Astrocyte (in vitro differentiated cells and primary cell): ENCODE measurements around the gene TMEM92. TPM values are rescaled to one million over a fixed set of nuclear protein-coding genes. Genes with fewer than 3 reads are reported as not detected.
"Not testable (repeated sequence)": the region's sequence is repeated elsewhere in the genome, so short reads cannot be mapped to it uniquely, and the experiment has no call there.

Experiments
- DNase-seq: peaks from one replicate; pipeline ENCODE4 v3.0.0-alpha.2; 2010; ENCODE audit warnings: low read depth
- FAIRE-seq: peaks from 2 replicates; lab custom pipeline; 2011; peaks lifted over from hg19 to GRCh38; lab: Jason Lieb, UNC
- H2AFZ ChIP-seq: 2 replicates; pipeline ENCODE4 v1.6.0; 2012; ENCODE audit warnings: low read depth, low read length, inconsistent platforms
- H3K27ac ChIP-seq: 2 replicates; pipeline ENCODE4 v1.5.1; 2011; ENCODE audit warnings: low read depth, low read length, inconsistent platforms
- H3K27me3 ChIP-seq: 2 replicates; pipeline ENCODE4 v1.6.0; 2011; ENCODE audit warnings: low read length, inconsistent platforms; ENCODE audit not compliant: insufficient read depth
- H3K36me3 ChIP-seq: 2 replicates; pipeline ENCODE4 v1.5.1; 2011; ENCODE audit warnings: low read length, inconsistent platforms; ENCODE audit not compliant: insufficient read depth
- H3K4me1 ChIP-seq: 2 replicates; pipeline ENCODE4 v1.5.1; 2011; ENCODE audit warnings: low read length, inconsistent platforms; ENCODE audit not compliant: insufficient read depth
- H3K4me2 ChIP-seq: 2 replicates; pipeline ENCODE4 v1.6.0; 2012; ENCODE audit warnings: low read length, inconsistent platforms
- H3K4me3 ChIP-seq: 2 replicates; pipeline ENCODE4 v1.5.1; 2011; ENCODE audit warnings: low read depth, mild to moderate bottlenecking, low read length, inconsistent platforms; ENCODE audit not compliant: insufficient read depth
- H3K79me2 ChIP-seq: 2 replicates; pipeline ENCODE4 v1.6.0; 2012; ENCODE audit warnings: mild to moderate bottlenecking, low read length, inconsistent platforms; ENCODE audit not compliant: insufficient read depth
- H3K9ac ChIP-seq: 2 replicates; pipeline ENCODE4 v1.6.0; 2012; ENCODE audit warnings: mild to moderate bottlenecking, low read length, inconsistent platforms
- H3K9me3 ChIP-seq: 2 replicates; pipeline ENCODE4 v1.5.1; 2012; ENCODE audit warnings: low read depth, mild to moderate bottlenecking, low read length, inconsistent platforms; ENCODE audit not compliant: insufficient read depth
- H4K20me1 ChIP-seq: 2 replicates; pipeline ENCODE4 v1.6.0; 2012; ENCODE audit warnings: low read length, inconsistent platforms; ENCODE audit not compliant: insufficient read depth
- H3K27ac Mint-ChIP-seq: one replicate; pipeline ENCODE4 v1.8.0; 2021; ENCODE audit warnings: mild to moderate bottlenecking, mixed read lengths; ENCODE audit not compliant: unreplicated experiment
- H3K27me3 Mint-ChIP-seq: one replicate; pipeline ENCODE4 v1.8.0; 2021; ENCODE audit warnings: low read depth, mixed read lengths; ENCODE audit not compliant: unreplicated experiment
- H3K36me3 Mint-ChIP-seq: one replicate; pipeline ENCODE4 v1.8.0; 2021; ENCODE audit warnings: low read depth, mixed read lengths; ENCODE audit not compliant: unreplicated experiment
- H3K4me1 Mint-ChIP-seq: one replicate; pipeline ENCODE4 v1.8.0; 2021; ENCODE audit warnings: low read depth, mixed read lengths; ENCODE audit not compliant: unreplicated experiment
- H3K4me3 Mint-ChIP-seq: one replicate; pipeline ENCODE4 v1.8.0; 2021; ENCODE audit warnings: mild to moderate bottlenecking, moderate library complexity, mixed read lengths; ENCODE audit not compliant: unreplicated experiment
- H3K9me3 Mint-ChIP-seq: one replicate; pipeline ENCODE4 v1.8.0; 2021; ENCODE audit warnings: mild to moderate bottlenecking, mixed read lengths; ENCODE audit not compliant: unreplicated experiment
- EZH2 ChIP-seq: IDR thresholded peaks from 2 replicates; pipeline ENCODE4 v1.6.1; 2012; ENCODE audit warnings: mild to moderate bottlenecking, low read length, inconsistent platforms; ENCODE audit not compliant: insufficient read depth
- total RNA-seq: library from RNA; stranded (reverse); gene quantifications from 2 replicates; pipeline ENCODE4 v1.2.1, GENCODE V29; 2021
- TF ChIP-seq, protein P1 (sequence below): IDR thresholded peaks from 2 replicates; pipeline ENCODE4 v1.5.1; 2011; ENCODE audit warnings: low read depth, mild to moderate bottlenecking, inconsistent platforms, low read length, moderate library complexity; ENCODE audit not compliant: insufficient read depth

Gene TMEM92
- total RNA-seq, 1 donor from 2014 or later: 18.3 TPM

DNA sequence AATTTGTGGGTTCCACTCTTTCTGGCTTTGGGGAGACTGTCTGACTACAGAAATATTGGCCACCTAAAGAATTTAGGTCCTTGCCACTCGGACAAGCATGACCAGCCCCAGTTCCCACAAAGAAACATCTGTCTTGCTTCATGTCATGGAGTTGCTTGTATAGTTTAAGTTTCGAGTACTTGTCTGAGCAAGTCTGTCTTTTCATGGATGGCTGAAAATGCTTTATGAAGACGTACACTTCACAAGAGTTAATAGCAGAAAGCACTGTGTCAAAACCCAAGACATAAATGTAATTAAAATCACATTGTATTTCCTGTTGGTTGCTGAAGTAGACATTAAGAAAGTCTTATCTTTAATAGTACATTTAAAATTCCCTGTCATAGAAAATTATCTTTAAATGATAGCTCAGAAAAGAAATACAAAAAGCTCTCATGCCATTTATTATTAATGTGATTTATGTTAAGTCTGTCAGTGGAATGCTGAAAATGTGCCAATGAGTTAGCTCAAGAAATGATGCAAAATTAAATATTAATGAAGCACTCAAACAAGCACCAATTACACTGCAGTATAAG, 41.8 kb downstream of the TMEM92 start:
- no peak for FAIRE-seq
- H3K79me2 ChIP-seq: no peaks in the 10 kb centered on the region
- no peak overlapping the region for H3K4me3 Mint-ChIP-seq

DNA sequence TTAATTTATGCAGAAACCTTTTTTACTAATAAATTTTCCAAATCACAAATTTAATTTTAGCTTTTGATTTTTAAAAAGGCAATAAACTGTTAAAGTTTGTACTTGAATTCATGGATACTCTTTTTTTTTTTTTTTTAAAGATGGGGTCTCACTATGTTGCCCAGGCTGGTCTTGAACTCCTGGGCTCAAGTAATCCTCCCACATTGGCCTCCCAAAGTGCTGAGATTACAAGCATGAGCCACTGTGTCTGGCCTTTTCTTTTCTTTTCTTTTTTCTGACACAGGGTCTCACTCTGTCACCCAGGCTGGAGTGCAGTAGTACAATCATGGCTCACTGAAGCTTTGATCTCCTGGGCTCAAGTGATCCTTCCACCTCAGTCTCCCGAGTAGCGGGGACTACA, 42.4 kb downstream of the TMEM92 start:
- not testable (repeated sequence) for H3K4me1 Mint-ChIP-seq, H3K27ac Mint-ChIP-seq, H3K9me3 ChIP-seq, H3K9ac ChIP-seq, H3K27ac ChIP-seq, H3K4me3 Mint-ChIP-seq, H4K20me1 ChIP-seq, H3K36me3 Mint-ChIP-seq, H3K9me3 Mint-ChIP-seq, H3K4me1 ChIP-seq, H3K4me2 ChIP-seq, H2AFZ ChIP-seq, H3K27me3 Mint-ChIP-seq, DNase-seq, H3K79me2 ChIP-seq, FAIRE-seq, H3K4me3 ChIP-seq, H3K36me3 ChIP-seq
- peaks cover 29% of the 10 kb centered on the region for H3K27me3 ChIP-seq

More for the DNA sequence above, 41.8 kb downstream of the TMEM92 start:
- no peak overlapping the region for H2AFZ ChIP-seq
- no peaks in the 10 kb centered on the region for H3K36me3 ChIP-seq
- H3K9me3 ChIP-seq: no peaks in the 10 kb centered on the region
- Mint-ChIP-seq H3K27ac (no peak overlapping the region), H3K36me3 (no peaks in the 10 kb centered on the region), H3K27me3 (peaks cover 15% of the 10 kb centered on the region), H3K9me3 (peaks cover 5% of the 10 kb centered on the region), H3K4me1 (no peaks in the 10 kb centered on the region)
- H3K27me3 ChIP-seq: peaks cover 32% of the 10 kb centered on the region
- no peak for TF ChIP-seq EZH2
- DNase-seq: no peak
- no peak overlapping the region for H3K4me3 ChIP-seq
- no peaks in the 10 kb centered on the region for H3K4me1 ChIP-seq
- H3K4me2 ChIP-seq: no peak overlapping the region
- no peaks in the 10 kb centered on the region for H4K20me1 ChIP-seq
- no peak overlapping the region for H3K27ac ChIP-seq
- no peak overlapping the region for H3K9ac ChIP-seq

DNA sequence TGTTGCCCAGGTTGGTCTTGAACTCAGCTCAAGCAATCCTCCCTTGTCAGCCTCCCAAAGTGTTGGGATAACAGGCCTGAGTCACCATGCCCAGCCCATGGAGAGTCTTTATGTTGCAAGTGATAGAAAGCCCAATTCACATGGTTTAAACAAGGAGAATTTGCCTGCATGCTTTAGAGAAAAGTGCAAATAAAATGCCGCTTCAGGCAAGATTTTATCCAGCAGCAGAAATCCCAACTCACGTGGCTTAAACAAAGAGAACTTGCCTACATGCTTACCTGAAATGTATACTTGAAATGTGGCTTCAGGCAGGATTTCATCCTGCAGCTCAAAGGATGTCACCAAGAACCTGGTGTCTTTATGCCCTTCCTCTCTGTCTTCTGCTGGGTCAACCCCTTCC, 42.9 kb downstream of the TMEM92 start:
- Mint-ChIP-seq H3K27me3 (peaks cover 8% of the 10 kb centered on the region), H3K36me3 (no peaks in the 10 kb centered on the region), H3K4me3 (no peak overlapping the region), H3K4me1 (no peaks in the 10 kb centered on the region), H3K27ac (no peak overlapping the region), H3K9me3 (peaks cover 5% of the 10 kb centered on the region)
- H3K4me1 ChIP-seq: no peaks in the 10 kb centered on the region
- H3K9me3 ChIP-seq: no peaks in the 10 kb centered on the region
- DNase-seq: no peak
- H3K27ac ChIP-seq: no peak overlapping the region
- H3K9ac ChIP-seq: no peak overlapping the region
- no peak overlapping the region for H3K4me3 ChIP-seq
- H3K4me2 ChIP-seq: no peak overlapping the region
- no peak overlapping the region for H2AFZ ChIP-seq
- H3K27me3 ChIP-seq: peaks cover 27% of the 10 kb centered on the region
- H3K79me2 ChIP-seq: no peaks in the 10 kb centered on the region
- TF ChIP-seq, protein P1, sequence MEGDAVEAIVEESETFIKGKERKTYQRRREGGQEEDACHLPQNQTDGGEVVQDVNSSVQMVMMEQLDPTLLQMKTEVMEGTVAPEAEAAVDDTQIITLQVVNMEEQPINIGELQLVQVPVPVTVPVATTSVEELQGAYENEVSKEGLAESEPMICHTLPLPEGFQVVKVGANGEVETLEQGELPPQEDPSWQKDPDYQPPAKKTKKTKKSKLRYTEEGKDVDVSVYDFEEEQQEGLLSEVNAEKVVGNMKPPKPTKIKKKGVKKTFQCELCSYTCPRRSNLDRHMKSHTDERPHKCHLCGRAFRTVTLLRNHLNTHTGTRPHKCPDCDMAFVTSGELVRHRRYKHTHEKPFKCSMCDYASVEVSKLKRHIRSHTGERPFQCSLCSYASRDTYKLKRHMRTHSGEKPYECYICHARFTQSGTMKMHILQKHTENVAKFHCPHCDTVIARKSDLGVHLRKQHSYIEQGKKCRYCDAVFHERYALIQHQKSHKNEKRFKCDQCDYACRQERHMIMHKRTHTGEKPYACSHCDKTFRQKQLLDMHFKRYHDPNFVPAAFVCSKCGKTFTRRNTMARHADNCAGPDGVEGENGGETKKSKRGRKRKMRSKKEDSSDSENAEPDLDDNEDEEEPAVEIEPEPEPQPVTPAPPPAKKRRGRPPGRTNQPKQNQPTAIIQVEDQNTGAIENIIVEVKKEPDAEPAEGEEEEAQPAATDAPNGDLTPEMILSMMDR: no peak
- TF ChIP-seq EZH2: no peak
- H4K20me1 ChIP-seq: no peaks in the 10 kb centered on the region
- FAIRE-seq: no peak
- no peaks in the 10 kb centered on the region for H3K36me3 ChIP-seq
